GM10266 (cell line): Measurements from ENCODE around the gene ZNF473.

Experiments
- DNase-seq: peaks from one replicate; pipeline ENCODE4 v3.0.0; 2012; ENCODE audit errors: extremely low spot score
- CTCF ChIP-seq: IDR thresholded peaks from 2 replicates; pipeline ENCODE4 v1.5.1; 2012; ENCODE audit warnings: mild to moderate bottlenecking, low read depth; ENCODE audit not compliant: control insufficient read depth, insufficient read depth; ENCODE audit errors: missing control alignments

Gene ZNF473

GRCh38 chr19:49999371-50000010, 26.3 kb upstream of the ZNF473 start:
- TF ChIP-seq CTCF: no peak
- DNase-seq: no peak

- DNase-seq: no peak
- TF ChIP-seq CTCF: no peak
These were observed 25.6 kb upstream of the ZNF473 start for GRCh38 chr19:50000038-50000840.

- TF ChIP-seq CTCF: no peak
These were observed 24.8 kb upstream of the ZNF473 start for GRCh38 chr19:50000841-50001557.

GRCh38 chr19:50001775-50002174, 24.0 kb upstream of the ZNF473 start:
- DNase-seq: no peak
- no peak for TF ChIP-seq CTCF

More at GRCh38 chr19:50000841-50001557, 24.8 kb upstream of the ZNF473 start:
- no peak for DNase-seq

- TF ChIP-seq CTCF: no peak
- DNase-seq: no peak
These were observed 23.3 kb upstream of the ZNF473 start for GRCh38 chr19:50002386-50002960.

- TF ChIP-seq CTCF: no peak
- DNase-seq: no peak
These were observed 22.5 kb upstream of the ZNF473 start for GRCh38 chr19:50003254-50003788.
